Heart left ventricle (tissue), 16 donors: ENCODE data around the gene GALNT13. TPM values are rescaled to one million over a fixed set of nuclear protein-coding genes. Genes with fewer than 3 reads are reported as not detected.

Experiments
- ATAC-seq, 4 donors: fragments of 200-7000 bp; cut with Tn5 transposase; one replicate each; pipeline ENCODE4 v1.9.1; 2020 to 2022; ENCODE audit warnings: moderate library complexity in 4 of 4, mild to moderate bottlenecking in 3 of 4, moderate number of reproducible peaks in 1 of 4
- DNase-seq, 5 donors: peaks; one replicate each; pipeline ENCODE4 v3.0.0-alpha.2; 2020
- H3K27ac ChIP-seq, 12 donors: fragments of 200-600 bp; sonication (generic) in 4 of 12; one replicate each; pipeline versions ENCODE4 v1.5.0 to v1.8.0; 2016 to 2022; ENCODE audit warnings: mild to moderate bottlenecking in 2 of 12
- H3K27me3 ChIP-seq, 9 donors: fragments of 200-600 bp; sonication (generic) in 2 of 9; one replicate each; pipeline versions ENCODE4 v1.5.1 to v1.8.0; 2016 to 2022; ENCODE audit warnings: mild to moderate bottlenecking in 3 of 9
- H3K36me3 ChIP-seq, 9 donors: fragments of 200-600 bp; sonication (generic) in 2 of 9; one replicate each; pipeline versions ENCODE4 v1.5.0 to v1.8.0; 2018 to 2022; ENCODE audit warnings: mild to moderate bottlenecking in 2 of 9
- H3K4me1 ChIP-seq, 12 donors: fragments of 200-600 bp; sonication (generic) in 4 of 12; one replicate each; pipeline versions ENCODE4 v1.5.0 to v1.8.0; 2016 to 2022; ENCODE audit warnings: mild to moderate bottlenecking in 3 of 12
- H3K4me3 ChIP-seq, 12 donors: fragments of 200-600 bp; sonication (generic) in 4 of 12; one replicate each; pipeline versions ENCODE4 v1.5.0 to v1.8.0; 2017 to 2022; ENCODE audit warnings: mild to moderate bottlenecking in 9 of 12, moderate library complexity in 4 of 12
- H3K9me3 ChIP-seq, 12 donors: fragments of 200-600 bp; sonication (generic) in 4 of 12; one replicate each; pipeline versions ENCODE4 v1.5.0 to v1.8.0; 2016 to 2022; ENCODE audit warnings: mild to moderate bottlenecking in 1 of 12
- CTCF ChIP-seq, 12 donors: fragments of 200-600 bp; sonication (generic) in 4 of 12; IDR thresholded peaks; one replicate each; pipeline versions ENCODE4 v1.5.0 to v1.8.0; 2018 to 2022; ENCODE audit warnings: antibody characterized with exemption in 12 of 12, mild to moderate bottlenecking in 5 of 12
- POLR2A ChIP-seq, 2 donors: fragments of 450-650 bp; IDR thresholded peaks; one replicate each; pipeline ENCODE4 v1.6.1; 2017; ENCODE audit warnings: antibody characterized with exemption in 2 of 2, mild to moderate bottlenecking in 2 of 2, moderate library complexity in 2 of 2
- WGBS, 4 donors: extraction: QIAGEN DNeasy Blood & Tissue Kit in 2 of 4; methylation state at CpG; one replicate each; pipeline versions ENCODE4 v1.1.5 to v1.1.7; 2013 to 2018; 5-methylcytosine and 5-hydroxymethylcytosine counted together
- intact Hi-C, 10 donors: fragments of 100-400 bp; cut with DNase I; formaldehyde crosslinking; loops; one replicate each; pipeline versions ENCODE4 v1.11.1 to v1.14.2; 2022
- polyA plus RNA-seq, 2 donors: library from polyadenylated mRNA; stranded (reverse); fragments of 200-250 nt; gene quantifications; one replicate each; pipeline ENCODE4 v1.2.3, GENCODE V29; 2013
- total RNA-seq, 9 donors: library from RNA; depleted of rRNA in 2 of 9; stranded (reverse); fragments of >200 nt in 2 of 9; fragmentation: NEBNext Ultra II Directional in 3 of 9; extraction: Animal tissue kit (Norgen Biotek cat#: 25700) in 3 of 9; gene quantifications; one replicate each; pipeline versions ENCODE4 v1.1.0 to v1.2.4, GENCODE V29; 2016 to 2023
- donor health status: ischemic (EF 13 %, LVEDD 7.1; RV severe dilation, severe dysfunction).
- donor health status: healthy with polysubstance abuse.
- donor health status: DM: no; HTN: yes; CAD: no.
- donor health status: DM: no; HTN: no; CAD: no.
- donor health status: ischemic (EF 25% LVEDD 6.9; RV normal size, moderate dysfunction).
- donor health status: ischemic (EF 25% LVEDD 5.7; RV mildly dilated, moderate dysfunction).
- donor health status: healthy.
- donor health status: DM: yes; HTN: yes; CAD: no.
- donor health status: ischemic (EF 35%, LVEDD 5.7; RV mildly dilated, moderate dysfunction).
- donor health status: nonischemic (EF 11% LVEDD 7.7; RV severe dilation, severe dysfunction).
- donor health status: DM: yes; HTN: yes; CAD: no.
- donor health status: PGD.
- donor health status: ischemic (EF 29% LVEDD 5.4; RV normal size, mild dysfunction).
- donor health status: nonischemic (EF 23%, LVEDD 6.1; RV moderate dilation, normal function).

GALNT13 gene
- total and polyA plus RNA-seq, 11 donors: 0.11 to 1.5 (median 0.22) TPM; not detected in 3

GRCh38 chr2:153972412-153972811, 100.7 kb downstream of the GALNT13 start:
- no peak for ATAC-seq
- Histone ChIP-seq H3K9me3 (peaks cover 0 to 5% (median 0%) of the 10 kb centered on the region in 12 donors), H3K36me3 (no peaks in the 10 kb centered on the region), H3K4me3 (no peak overlapping the region), H3K27ac (no peak overlapping the region), H3K27me3 (no peaks in the 10 kb centered on the region), H3K4me1 (no peaks in the 10 kb centered on the region)
- intact Hi-C loops: no loop called here
- no peak for DNase-seq
- TF ChIP-seq CTCF (IDR thresholded peaks at IDR 0.05): no peak
- no peak for TF ChIP-seq POLR2A (IDR thresholded peaks at IDR 0.05)

GRCh38 chr2:153986488-153987229, 114.9 kb downstream of the GALNT13 start:
- Histone ChIP-seq H3K27me3 (no peaks in the 10 kb centered on the region), H3K27ac (no peak overlapping the region), H3K9me3 (peaks cover 0 to 2% (median 0%) of the 10 kb centered on the region in 12 donors), H3K4me3 (no peak overlapping the region), H3K4me1 (no peaks in the 10 kb centered on the region), H3K36me3 (no peaks in the 10 kb centered on the region)
- ATAC-seq (no peak), DNase-seq (no peak)
- intact Hi-C loops: no loop called here
- TF ChIP-seq CTCF (IDR thresholded peaks at IDR 0.05): no peak
- TF ChIP-seq POLR2A (IDR thresholded peaks at IDR 0.05): no peak
- WGBS, 4 donors: 62 to 70% (median 67%) methylated on average over 9 of the region's 9 CpGs

- no peaks in the 10 kb centered on the region for H3K4me1 ChIP-seq
- no peak overlapping the region for H3K27ac ChIP-seq
- TF ChIP-seq CTCF (IDR thresholded peaks at IDR 0.05): no peak
- H3K36me3 ChIP-seq: no peaks in the 10 kb centered on the region
- H3K4me3 ChIP-seq: no peak overlapping the region
- intact Hi-C loops: no loop called here
- DNase-seq: no peak
- no peaks in the 10 kb centered on the region for H3K27me3 ChIP-seq
- ATAC-seq: no peak
- peaks cover 0 to 11% (median 0%) of the 10 kb centered on the region in 12 donors for H3K9me3 ChIP-seq
These were observed 119.0 kb downstream of the GALNT13 start for GRCh38 chr2:153990771-153991170.

- Histone ChIP-seq H3K4me3 (no peak overlapping the region), H3K27ac (no peak overlapping the region), H3K36me3 (no peaks in the 10 kb centered on the region), H3K4me1 (no peaks in the 10 kb centered on the region), H3K9me3 (peaks cover 0 to 48% (median 5%) of the 10 kb centered on the region in 12 donors), H3K27me3 (no peaks in the 10 kb centered on the region)
- DNase-seq: no peak
- WGBS, 4 donors: 86 to 96% (median 94%) methylated on average over 16 to 17 of the region's 17 CpGs
- intact Hi-C loops: no loop called here
- TF ChIP-seq CTCF (IDR thresholded peaks at IDR 0.05): no peak
- no peak for TF ChIP-seq POLR2A (IDR thresholded peaks at IDR 0.05)
- ATAC-seq: no peak
These were observed 141.8 kb downstream of the GALNT13 start for GRCh38 chr2:154013514-154013913.
